ENCODE results near the gene USP15. TPM values are rescaled to one million over a fixed set of nuclear protein-coding genes. Genes with fewer than 3 reads are reported as not detected.

The USP15 gene
- total and polyA plus RNA-seq, 12 donors, result 25.9 to 148 (median 64.9) TPM

GRCh38 chr12:62254967-62255366 is 5.2 kb upstream of the USP15 start:
- H3K27me3 ChIP-seq, result no peaks in the 10 kb centered on the region
- intact Hi-C loops (cut with DNase I), result no loop called here
- H3K4me3 ChIP-seq, result no peak overlapping the region
- no peak overlapping the region for H3K27ac ChIP-seq
- no peak for TF ChIP-seq POLR2A (IDR thresholded peaks at IDR 0.05)
- no peak for TF ChIP-seq CTCF (IDR thresholded peaks at IDR 0.05)
- H3K4me1 ChIP-seq (replicated peaks in 1 of 2), result peaks cover 8 to 19% of the 10 kb centered on the region in 2 donors
- no peak for DNase-seq
- WGBS, 4 donors, result 93 to 98% (median 97%) methylated on average over 3 of the region's 3 CpGs
- no peaks in the 10 kb centered on the region for H3K36me3 ChIP-seq (replicated peaks in 1 of 2)
- H3K9me3 ChIP-seq (replicated peaks in 1 of 3), result no peaks in the 10 kb centered on the region

- peak overlapping the region in 3 of 5 donors; percentile 0 to 66 (median 52) for H3K27ac ChIP-seq
- intact Hi-C loops (cut with DNase I), result no loop called here
- whole genome bisulfite sequencing, 4 donors, result 31 to 36% (median 35%) methylated on average over 8 of the region's 8 CpGs
These were observed 3.7 kb upstream of the USP15 start for GRCh38 chr12:62256408-62257096.

GRCh38 chr12:62258231-62258630 is 2.0 kb upstream of the USP15 start:
- Histone ChIP-seq H3K36me3 (replicated peaks in 1 of 2) (no peaks in the 10 kb centered on the region), H3K4me3 (no peak overlapping the region), H3K4me1 (replicated peaks in 1 of 2) (peaks cover 15 to 40% of the 10 kb centered on the region in 2 donors), H3K9me3 (replicated peaks in 1 of 3) (no peaks in the 10 kb centered on the region), H3K27me3 (no peaks in the 10 kb centered on the region), H3K27ac (no peak overlapping the region)
- 89 to 94% (median 91%) methylated on average over 3 of the region's 3 CpGs for WGBS, 4 donors
- intact Hi-C loops (cut with DNase I), result no loop called here
- no peak for DNase-seq
- no peak for TF ChIP-seq CTCF (IDR thresholded peaks at IDR 0.05)
- TF ChIP-seq POLR2A (IDR thresholded peaks at IDR 0.05), result no peak

More at GRCh38 chr12:62256408-62257096, 3.7 kb upstream of the USP15 start:
- no peaks in the 10 kb centered on the region for H3K36me3 ChIP-seq (replicated peaks in 1 of 2)
- peak; percentile 39 to 65 (median 50) for DNase-seq
- TF ChIP-seq POLR2A (IDR thresholded peaks at IDR 0.05) (no peak), CTCF (IDR thresholded peaks at IDR 0.05) (no peak)
- H3K27me3 ChIP-seq, result no peaks in the 10 kb centered on the region
- H3K4me1 ChIP-seq (replicated peaks in 1 of 2), result peaks cover 11 to 23% of the 10 kb centered on the region in 2 donors
- H3K9me3 ChIP-seq (replicated peaks in 1 of 3), result no peaks in the 10 kb centered on the region
- peak overlapping the region in 1 of 4 donors; percentile 1 for H3K4me3 ChIP-seq

- intact Hi-C loops (cut with DNase I), result no loop called here
- peak overlapping the region; percentile 86 to 98 (median 94) for H3K27ac ChIP-seq
- TF ChIP-seq CTCF (IDR thresholded peaks at IDR 0.05) (peak in 1 of 6 experiments; percentile 19), POLR2A (IDR thresholded peaks at IDR 0.05) (no peak)
- 23 to 33% (median 26%) methylated on average over 10 of the region's 10 CpGs for WGBS, 4 donors
- peaks cover 15 to 48% of the 10 kb centered on the region in 2 donors for H3K4me1 ChIP-seq (replicated peaks in 1 of 2)
- H3K9me3 ChIP-seq (replicated peaks in 1 of 3), result no peaks in the 10 kb centered on the region
- no peaks in the 10 kb centered on the region for H3K27me3 ChIP-seq
- DNase-seq, result peak in 1 of 7 donors; percentile 18
- peak overlapping the region in 3 of 4 donors; percentile 84 to 98 (median 91) for H3K4me3 ChIP-seq
- no peaks in the 10 kb centered on the region for H3K36me3 ChIP-seq (replicated peaks in 1 of 2)
These were observed 1.1 kb upstream of the USP15 start for GRCh38 chr12:62258941-62259630.
